GM23338 (cell line): ENCODE measurements around the gene NLRP1. TPM values are rescaled to one million over a fixed set of nuclear protein-coding genes. Genes with fewer than 3 reads are reported as not detected.

Source experiments
- ATAC-seq: fragments of 200-7000 bp; cut with Tn5 transposase; 3 replicates; pipeline ENCODE4 v1.9.1; 2020
- DNase-seq: peaks from one replicate; pipeline ENCODE4 v3.0.0-alpha.2; 2015; ENCODE audit warnings: low spot score
- H2AFZ ChIP-seq: fragments of 200-600 bp; sonication (generic); 2 replicates; pipeline ENCODE4 v1.8.0; 2016; ENCODE audit warnings: antibody characterized with exemption, mild to moderate bottlenecking, moderate library complexity
- H3F3A ChIP-seq: fragments of 200-600 bp; sonication (generic); replicated peaks from 2 replicates; pipeline ENCODE4 v1.8.0; 2017; ENCODE audit warnings: antibody characterized with exemption, mixed run types, low read depth
- H3K27ac ChIP-seq: fragments of 200-600 bp; sonication (generic); 2 replicates; pipeline ENCODE4 v1.6.1; 2016; ENCODE audit warnings: low read depth
- H3K27me3 ChIP-seq: fragments of 200-600 bp; sonication (generic); 2 replicates; pipeline ENCODE4 v1.8.0; 2016; ENCODE audit warnings: mild to moderate bottlenecking, mixed run types, moderate library complexity; ENCODE audit not compliant: insufficient read depth
- H3K36me3 ChIP-seq: fragments of 200-600 bp; sonication (generic); 2 replicates; pipeline ENCODE4 v1.8.0; 2016; ENCODE audit warnings: mild to moderate bottlenecking; ENCODE audit not compliant: insufficient read depth
- H3K4me1 ChIP-seq: fragments of 200-600 bp; sonication (generic); 2 replicates; pipeline ENCODE4 v1.8.0; 2016; ENCODE audit warnings: mild to moderate bottlenecking, moderate library complexity; ENCODE audit not compliant: insufficient read depth
- H3K4me2 ChIP-seq: fragments of 200-600 bp; sonication (generic); 2 replicates; pipeline ENCODE4 v1.7.1; 2017; ENCODE audit warnings: mixed run types
- H3K4me3 ChIP-seq: fragments of 200-600 bp; sonication (generic); 2 replicates; pipeline ENCODE4 v1.6.1; 2016; ENCODE audit warnings: mixed run types
- H3K79me2 ChIP-seq: fragments of 200-600 bp; sonication (generic); replicated peaks from 2 replicates; pipeline ENCODE4 v1.8.0; 2017; ENCODE audit warnings: mild to moderate bottlenecking; ENCODE audit not compliant: insufficient read depth
- H3K9me2 ChIP-seq: fragments of 200-600 bp; sonication (generic); 2 replicates; pipeline ENCODE4 v1.8.0; 2017; ENCODE audit not compliant: insufficient read depth
- H4K20me1 ChIP-seq: fragments of 200-600 bp; sonication (generic); replicated peaks from 2 replicates; pipeline ENCODE4 v1.8.0; 2017; ENCODE audit warnings: mild to moderate bottlenecking; ENCODE audit not compliant: insufficient read depth
- H3K27ac Mint-ChIP-seq: 2 replicates; pipeline ENCODE4 v1.8.0; 2020; ENCODE audit warnings: inconsistent platforms, mild to moderate bottlenecking, moderate library complexity, mixed read lengths
- H3K27me3 Mint-ChIP-seq: 3 replicates; pipeline ENCODE4 v1.8.0; 2022; ENCODE audit warnings: low read depth, mild to moderate bottlenecking, moderate library complexity, mixed read lengths, inconsistent platforms; ENCODE audit not compliant: insufficient read depth, poor library complexity
- H3K36me3 Mint-ChIP-seq: 3 replicates; pipeline ENCODE4 v1.8.0; 2021; ENCODE audit warnings: low read depth, mild to moderate bottlenecking, inconsistent platforms, moderate library complexity, mixed read lengths
- H3K4me1 Mint-ChIP-seq: 3 replicates; pipeline ENCODE4 v1.8.0; 2020; ENCODE audit warnings: mild to moderate bottlenecking, inconsistent platforms, mixed read lengths
- H3K4me3 Mint-ChIP-seq: 3 replicates; pipeline ENCODE4 v1.8.0; 2021; ENCODE audit warnings: moderate library complexity, mild to moderate bottlenecking, inconsistent platforms, mixed read lengths
- H3K9me3 Mint-ChIP-seq: 3 replicates; pipeline ENCODE4 v1.8.0; 2020; ENCODE audit warnings: moderate library complexity, mild to moderate bottlenecking, inconsistent platforms, mixed read lengths
- EZH2 ChIP-seq: fragments of 200-600 bp; sonication (generic); IDR thresholded peaks from one replicate; pipeline ENCODE4 v1.8.0; 2017; ENCODE audit warnings: antibody characterized with exemption, mild to moderate bottlenecking, low read depth; ENCODE audit not compliant: unreplicated experiment
- EZH2phosphoT487 ChIP-seq: fragments of 200-600 bp; sonication (generic); IDR thresholded peaks from one replicate; pipeline ENCODE4 v1.8.1; 2018; ENCODE audit warnings: antibody characterized with exemption; ENCODE audit not compliant: unreplicated experiment
- JUNB ChIP-seq: IDR thresholded peaks from one replicate; pipeline ENCODE4 v1.6.1; 2016; ENCODE audit warnings: antibody characterized with exemption; ENCODE audit not compliant: unreplicated experiment
- NANOG ChIP-seq: IDR thresholded peaks from 2 replicates; pipeline ENCODE4 v1.6.1; 2016; ENCODE audit warnings: antibody characterized with exemption, borderline replicate concordance
- ZNF331 ChIP-seq: fragments of 250-450 bp; sonication (Bioruptor Pico); IDR thresholded peaks from 2 replicates; pipeline ENCODE4 v1.5.0; 2020; ENCODE audit warnings: low read depth, mild to moderate bottlenecking, moderate library complexity
- ZNF462 ChIP-seq: fragments of 250-450 bp; sonication (Bioruptor Pico); IDR thresholded peaks from 2 replicates; pipeline ENCODE4 v1.5.0; 2020; ENCODE audit warnings: mild to moderate bottlenecking, moderate library complexity
- polyA plus RNA-seq: library from polyadenylated mRNA; unstranded; fragments of >200 nt; fragmentation: Nextera tagmentation; extraction: Ambion mirVana; gene quantifications from 2 replicates; pipeline ENCODE4 v1.2.1, GENCODE V29; 2016
- total RNA-seq: library from RNA; depleted of rRNA; stranded (reverse); fragments of >200 nt; shearing (Covaris generic); gene quantifications from 2 replicates; pipeline ENCODE4 v1.2.3, GENCODE V29; 2014
- TF ChIP-seq, protein P1 (sequence below), 2 experiments: fragments of 200-600 bp in 1 of 2; sonication (generic) in 1 of 2; conservative IDR thresholded peaks; 2 replicates each; pipeline versions ENCODE4 v1.5.1 to v1.6.1; 2016 to 2017; ENCODE audit warnings: antibody characterized with exemption in 2 of 2, low read depth in 2 of 2, mild to moderate bottlenecking in 2 of 2, moderate library complexity in 1 of 2

The NLRP1 gene
- total and polyA plus RNA-seq, 2 experiments from 2014 or later, result 7.6 to 16.2 TPM

DNA sequence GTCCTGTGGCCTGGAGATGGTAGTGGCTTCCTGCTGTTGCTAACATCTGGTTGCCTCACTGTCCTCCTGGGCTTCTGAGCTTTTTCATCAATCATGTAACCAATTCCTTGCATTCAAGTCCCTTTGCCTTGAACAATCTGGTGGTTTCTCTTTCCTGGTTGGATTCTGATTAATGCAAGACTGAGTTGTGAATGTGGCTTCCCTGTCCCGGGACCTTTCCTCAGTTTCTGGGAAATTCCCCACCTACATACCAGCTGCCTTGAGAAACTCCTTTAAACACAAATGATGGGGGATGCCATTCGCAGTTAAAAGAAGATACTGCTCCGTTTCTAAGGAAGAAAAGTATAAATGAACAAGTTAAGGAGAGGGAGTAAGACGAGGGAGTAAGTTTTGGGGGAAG, 39.9 kb upstream of the NLRP1 start:
- no peaks in the 10 kb centered on the region for H3K9me2 ChIP-seq
- no peak overlapping the region for H3K27ac ChIP-seq
- Mint-ChIP-seq H3K4me3 (no peak overlapping the region), H3K9me3 (no peaks in the 10 kb centered on the region; the same call in 2 of the 3 replicates), H3K36me3 (no peaks in the 10 kb centered on the region), H3K27ac (no peak overlapping the region), H3K4me1 (no peaks in the 10 kb centered on the region), H3K27me3 (peaks cover 3% of the 10 kb centered on the region)
- H3K36me3 ChIP-seq, result no peaks in the 10 kb centered on the region
- H4K20me1 ChIP-seq, result no peaks in the 10 kb centered on the region
- no peaks in the 10 kb centered on the region for H3K27me3 ChIP-seq
- H3K4me2 ChIP-seq, result no peak overlapping the region
- TF ChIP-seq ZNF462 (CRISPR knock-in tag), result no peak
- ATAC-seq (no peak), DNase-seq (no peak)
- H3K79me2 ChIP-seq, result no peaks in the 10 kb centered on the region
- H2AFZ ChIP-seq, result no peak overlapping the region
- H3K4me3 ChIP-seq, result no peak overlapping the region
- no peaks in the 10 kb centered on the region for H3F3A ChIP-seq
- no peaks in the 10 kb centered on the region for H3K4me1 ChIP-seq

DNA sequence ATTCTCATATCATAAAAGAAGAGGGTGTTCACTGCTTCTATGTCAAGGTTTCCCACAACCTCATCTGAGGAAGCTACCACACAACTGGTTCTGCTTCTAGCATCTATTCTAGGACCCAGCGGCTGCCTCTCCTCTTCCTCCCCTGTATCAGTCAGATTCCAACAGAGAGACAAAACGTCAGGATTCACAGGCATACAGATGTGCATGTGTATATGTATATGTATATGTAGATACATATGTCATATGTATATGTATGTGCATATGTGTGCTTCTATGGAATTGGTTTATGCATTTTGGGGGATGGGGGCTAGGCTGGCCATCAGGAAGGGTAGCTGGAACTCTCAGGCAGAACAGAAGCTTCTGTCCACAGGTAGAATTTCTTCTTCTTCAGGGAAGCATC, 37.4 kb upstream of the NLRP1 start:
- H4K20me1 ChIP-seq, result no peaks in the 10 kb centered on the region
- no peaks in the 10 kb centered on the region for H3K9me3 Mint-ChIP-seq
- no peak overlapping the region for H3K4me3 ChIP-seq
- no peak overlapping the region for H3K4me3 Mint-ChIP-seq
- H3K27ac ChIP-seq, result no peak overlapping the region
- no peaks in the 10 kb centered on the region for H3K4me1 ChIP-seq
- no peaks in the 10 kb centered on the region for H3K36me3 ChIP-seq
- no peaks in the 10 kb centered on the region for H3K4me1 Mint-ChIP-seq
- H3K9me2 ChIP-seq, result no peaks in the 10 kb centered on the region
- H3F3A ChIP-seq, result no peaks in the 10 kb centered on the region
- no peak overlapping the region for H3K4me2 ChIP-seq
- peaks cover 3% of the 10 kb centered on the region for H3K27me3 Mint-ChIP-seq
- H3K36me3 Mint-ChIP-seq, result no peaks in the 10 kb centered on the region
- DNase-seq (no peak), ATAC-seq (no peak)
- no peak overlapping the region for H2AFZ ChIP-seq
- H3K79me2 ChIP-seq, result no peaks in the 10 kb centered on the region
- no peak overlapping the region for H3K27ac Mint-ChIP-seq
- no peaks in the 10 kb centered on the region for H3K27me3 ChIP-seq
- no peak for TF ChIP-seq EZH2
- TF ChIP-seq JUNB, result no peak
- no peak for TF ChIP-seq NANOG
- no peak for TF ChIP-seq EZH2phosphoT487
- TF ChIP-seq, protein P1, sequence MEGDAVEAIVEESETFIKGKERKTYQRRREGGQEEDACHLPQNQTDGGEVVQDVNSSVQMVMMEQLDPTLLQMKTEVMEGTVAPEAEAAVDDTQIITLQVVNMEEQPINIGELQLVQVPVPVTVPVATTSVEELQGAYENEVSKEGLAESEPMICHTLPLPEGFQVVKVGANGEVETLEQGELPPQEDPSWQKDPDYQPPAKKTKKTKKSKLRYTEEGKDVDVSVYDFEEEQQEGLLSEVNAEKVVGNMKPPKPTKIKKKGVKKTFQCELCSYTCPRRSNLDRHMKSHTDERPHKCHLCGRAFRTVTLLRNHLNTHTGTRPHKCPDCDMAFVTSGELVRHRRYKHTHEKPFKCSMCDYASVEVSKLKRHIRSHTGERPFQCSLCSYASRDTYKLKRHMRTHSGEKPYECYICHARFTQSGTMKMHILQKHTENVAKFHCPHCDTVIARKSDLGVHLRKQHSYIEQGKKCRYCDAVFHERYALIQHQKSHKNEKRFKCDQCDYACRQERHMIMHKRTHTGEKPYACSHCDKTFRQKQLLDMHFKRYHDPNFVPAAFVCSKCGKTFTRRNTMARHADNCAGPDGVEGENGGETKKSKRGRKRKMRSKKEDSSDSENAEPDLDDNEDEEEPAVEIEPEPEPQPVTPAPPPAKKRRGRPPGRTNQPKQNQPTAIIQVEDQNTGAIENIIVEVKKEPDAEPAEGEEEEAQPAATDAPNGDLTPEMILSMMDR (conservative IDR thresholded peaks at IDR 0.05; ENCODE audit: low read depth in 2 of 2), result no peak
- no peak for TF ChIP-seq ZNF331
